GM18870 (cell line): Measurements from ENCODE around the gene STK39.

ENCODE experiments used
- ATAC-seq: cut with Tn5 transposase; IDR thresholded peaks from one replicate; pipeline ENCODE4 v1.9.1; 2021; ENCODE audit warnings: moderate library complexity; ENCODE audit not compliant: unreplicated experiment

The STK39 gene

DNA sequence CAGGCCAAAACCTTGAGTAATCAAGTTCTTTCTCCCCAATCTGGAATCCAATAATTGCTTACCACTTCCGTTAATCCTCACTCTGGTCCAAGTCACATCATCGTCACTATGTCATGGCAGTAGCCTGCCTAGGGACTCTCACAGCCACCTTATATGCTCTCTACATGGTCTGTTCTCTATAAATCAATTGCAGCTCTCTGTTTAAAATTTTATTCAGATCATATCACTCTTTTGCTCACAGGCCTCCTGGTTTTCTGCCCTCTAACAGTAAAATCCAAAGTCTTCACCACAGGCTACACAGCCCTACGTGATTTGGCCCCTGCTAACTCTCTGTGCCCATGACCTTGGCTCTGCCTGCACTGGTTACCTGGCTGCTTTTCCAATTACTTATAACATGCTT, 188.7 kb downstream of the STK39 start:
- no peak for ATAC-seq

DNA sequence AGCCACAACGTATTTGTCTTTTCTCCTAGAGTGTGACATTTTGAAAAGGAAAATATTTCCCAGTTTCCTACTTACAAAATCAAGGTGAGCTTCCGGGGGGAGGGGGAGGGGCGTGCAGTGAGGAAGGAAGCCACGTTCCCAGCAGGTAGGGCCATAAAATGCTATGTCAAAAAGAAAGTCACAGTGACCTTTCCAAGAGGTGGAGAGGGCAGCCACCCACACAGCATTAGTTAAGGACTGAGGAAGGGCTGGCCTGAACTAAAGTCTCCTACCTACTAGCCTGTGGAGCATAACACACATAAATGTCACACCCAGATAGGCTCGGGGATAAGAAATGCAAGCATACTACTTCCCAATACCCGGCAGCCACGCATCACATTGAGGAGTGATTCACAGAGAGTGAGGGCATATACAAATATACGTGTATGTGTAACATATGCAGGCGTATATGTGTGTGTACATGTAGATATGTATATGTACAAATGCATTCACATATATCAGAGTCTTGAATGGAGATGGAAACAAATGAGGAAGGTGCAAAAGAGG, 191.1 kb downstream of the STK39 start:
- ATAC-seq: no peak

DNA sequence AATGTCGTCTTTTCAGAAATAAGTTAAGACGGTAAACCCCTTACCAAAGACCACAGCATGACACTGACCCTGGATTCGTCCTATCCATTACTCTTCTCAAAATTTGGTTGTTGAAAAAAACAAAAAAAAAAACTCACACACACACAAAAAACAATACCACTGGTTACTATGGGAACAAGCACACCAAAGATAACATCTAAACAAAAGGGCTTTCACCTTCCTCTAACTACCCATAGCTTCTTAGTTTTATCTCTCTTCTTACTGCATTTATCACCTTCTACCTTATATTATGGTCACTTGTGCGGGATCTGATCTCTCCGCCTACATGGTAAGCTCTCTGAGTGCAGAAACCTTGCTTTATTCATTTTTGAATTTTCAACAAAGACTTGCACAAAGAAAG, 192.7 kb downstream of the STK39 start:
- no peak for ATAC-seq

DNA sequence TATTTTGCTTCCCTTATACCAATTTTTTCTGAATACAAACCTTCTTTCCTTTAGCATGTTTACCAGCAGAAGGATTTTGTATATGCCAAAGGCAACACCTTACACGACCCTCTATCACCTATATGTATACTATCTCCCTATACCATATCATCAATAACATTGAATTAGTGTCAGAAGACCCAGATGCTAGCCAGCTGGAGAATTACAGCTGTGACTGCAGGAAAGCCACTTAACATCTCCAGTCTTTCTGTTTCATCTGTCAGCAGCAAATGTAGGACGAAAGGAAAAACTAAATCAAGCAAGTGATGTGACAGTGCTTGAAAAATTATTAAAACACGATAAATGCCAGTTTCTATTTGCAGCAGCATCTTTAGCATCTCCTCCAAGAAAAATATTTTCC, 193.7 kb downstream of the STK39 start:
- ATAC-seq: no peak

DNA sequence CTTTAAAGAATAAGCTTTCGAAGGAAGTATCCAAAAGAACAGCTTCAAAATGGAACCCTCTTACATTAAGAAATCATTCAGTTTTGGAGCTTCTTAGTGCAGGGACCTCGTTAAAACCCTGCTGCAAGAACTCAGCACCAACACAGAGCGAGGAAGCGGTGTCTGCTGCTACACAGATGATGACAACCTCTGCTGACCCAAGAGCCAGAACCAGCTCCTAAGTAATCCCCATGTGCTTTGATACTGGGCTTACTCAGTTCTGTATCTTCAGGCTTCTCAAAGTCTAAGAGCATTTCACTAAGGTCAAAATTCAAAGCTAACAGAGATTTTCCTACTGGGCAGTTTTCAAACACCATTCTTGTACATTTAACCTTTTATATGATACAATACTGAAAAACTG, 194.6 kb downstream of the STK39 start:
- ATAC-seq: no peak

DNA sequence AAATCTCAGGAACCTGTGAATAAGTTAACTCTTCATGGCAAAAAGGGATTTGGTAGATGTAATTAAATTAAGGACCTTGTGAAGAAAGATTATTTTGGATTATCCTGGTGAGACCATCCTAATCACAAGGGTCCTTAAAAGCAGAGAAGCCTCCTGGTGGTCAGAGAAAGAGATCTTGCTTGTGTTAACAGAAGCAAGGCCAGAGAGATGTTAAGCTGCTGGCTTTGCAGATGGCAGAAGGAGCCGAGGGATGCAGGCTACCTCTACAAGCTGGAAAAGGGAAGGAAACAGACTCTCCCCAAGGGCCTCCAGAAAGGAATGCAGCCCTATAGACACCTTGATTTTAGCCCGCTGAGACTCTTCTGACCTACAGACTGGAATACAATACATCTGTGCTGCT, 197.0 kb downstream of the STK39 start:
- no peak for ATAC-seq

DNA sequence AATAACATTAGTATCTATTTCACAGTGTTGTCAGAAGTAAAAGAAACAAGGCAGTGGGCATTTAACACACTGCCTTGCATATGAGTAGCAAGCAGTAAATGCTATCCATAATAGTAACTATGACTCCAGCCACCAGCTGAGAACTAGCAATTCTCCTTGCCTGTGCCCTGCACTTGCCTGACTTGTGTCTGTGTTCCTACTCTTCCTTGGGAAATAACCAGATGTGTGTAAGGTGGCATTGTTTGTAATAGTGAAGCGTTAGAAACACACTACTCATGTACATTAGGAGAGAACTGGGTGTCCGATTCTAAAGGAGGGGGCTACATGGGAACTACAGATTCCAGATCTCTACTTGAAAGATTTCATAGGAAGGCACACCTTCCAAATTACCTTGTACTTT, 197.8 kb downstream of the STK39 start:
- ATAC-seq: no peak

DNA sequence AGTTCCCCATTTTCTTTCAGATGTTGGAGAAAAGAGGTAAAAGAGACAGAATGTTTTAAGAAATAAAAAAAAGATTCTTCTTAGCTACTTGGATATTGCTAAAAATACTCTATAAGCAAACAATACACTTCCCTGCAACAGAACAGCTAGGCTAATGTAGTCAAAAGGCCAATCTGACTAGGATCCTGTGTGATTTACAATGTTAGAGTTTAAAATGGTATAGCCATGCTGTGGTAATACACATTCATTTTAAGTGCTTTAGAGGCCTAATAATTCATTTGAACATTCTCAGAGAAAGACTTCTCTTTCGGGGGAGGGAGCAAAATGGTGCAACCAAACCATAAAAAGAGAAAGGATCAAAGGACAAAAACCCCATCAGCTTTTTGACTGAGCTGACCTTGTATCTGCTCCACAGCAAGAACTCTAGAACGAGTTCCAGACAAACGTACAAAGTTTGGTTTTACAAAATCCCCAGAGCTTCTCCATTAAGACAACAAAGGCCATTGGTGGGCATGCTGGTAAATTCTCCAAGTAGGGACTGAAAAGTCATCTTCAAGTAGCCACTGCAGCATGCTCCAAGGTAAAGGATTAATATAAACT, 200.2 kb downstream of the STK39 start:
- ATAC-seq: no peak

DNA sequence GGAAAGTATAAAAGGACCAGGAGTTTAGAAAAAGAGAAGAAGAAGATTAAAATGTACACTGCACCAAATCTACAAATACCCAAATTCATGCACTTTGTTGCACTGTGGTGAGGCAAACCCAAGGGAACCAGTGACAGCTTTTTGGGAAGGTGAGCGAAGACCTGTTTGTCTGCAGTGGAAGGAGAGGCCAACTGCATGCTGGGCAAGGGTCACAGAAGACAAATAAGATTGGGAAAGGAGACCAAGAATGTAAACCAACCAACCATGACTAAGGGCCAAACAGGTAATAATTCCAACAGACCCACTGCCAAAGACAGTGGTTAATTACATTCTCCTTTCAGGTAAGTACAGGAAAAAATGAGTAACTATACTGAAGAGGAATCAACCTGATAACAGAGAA, 202.8 kb downstream of the STK39 start:
- ATAC-seq: no peak

DNA sequence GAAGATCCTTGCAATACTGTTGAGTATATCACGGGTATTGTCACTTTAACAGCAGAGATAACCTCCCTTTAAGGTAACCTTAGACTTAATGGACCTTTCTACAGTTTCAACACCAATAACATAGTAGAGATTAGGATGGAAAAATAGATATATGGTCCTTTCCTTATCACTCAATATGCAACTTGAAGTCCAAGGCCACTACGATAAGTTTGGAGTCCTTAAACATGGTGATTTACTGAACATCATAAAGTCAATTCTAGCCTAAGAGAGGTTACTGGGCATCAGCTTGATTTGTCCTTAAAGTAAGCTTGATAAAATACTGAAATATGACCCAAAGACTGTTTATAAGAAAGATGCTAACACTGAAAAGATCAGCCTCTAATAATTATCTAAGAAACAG, 203.2 kb downstream of the STK39 start:
- no peak for ATAC-seq

DNA sequence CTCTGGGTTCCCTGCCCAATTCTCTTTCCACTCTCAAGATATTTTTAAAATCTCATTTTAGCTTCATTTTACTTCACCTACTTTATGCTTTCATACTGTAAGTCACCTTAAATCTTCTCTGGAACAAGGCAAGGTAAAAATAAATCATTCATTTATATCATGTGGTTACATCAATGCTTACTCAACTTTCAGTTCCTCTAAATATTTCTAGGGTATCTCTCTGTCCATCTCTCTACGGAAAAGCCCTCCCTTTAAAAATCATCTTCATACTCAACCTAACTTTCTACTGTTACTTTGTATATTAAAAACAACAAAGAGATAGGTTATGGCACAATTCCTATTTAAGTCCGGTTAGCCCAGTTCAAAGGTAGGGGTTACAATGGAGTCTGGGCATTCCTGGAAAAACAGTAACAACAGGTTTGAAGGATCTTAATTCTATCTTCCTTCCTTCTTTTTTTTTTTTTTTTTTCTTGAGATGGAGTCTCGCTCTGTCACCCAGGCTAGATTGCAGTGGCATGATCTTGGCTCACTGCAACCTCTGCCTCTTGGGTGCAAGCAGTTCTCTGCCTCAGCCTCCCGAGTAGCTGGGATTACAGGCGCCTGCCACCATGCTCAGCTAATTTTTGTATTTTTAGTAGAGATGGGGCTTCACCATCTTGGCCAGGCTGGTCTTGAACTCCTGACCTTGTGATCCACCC, 205.1 kb downstream of the STK39 start:
- peak; percentile 98 for ATAC-seq

DNA sequence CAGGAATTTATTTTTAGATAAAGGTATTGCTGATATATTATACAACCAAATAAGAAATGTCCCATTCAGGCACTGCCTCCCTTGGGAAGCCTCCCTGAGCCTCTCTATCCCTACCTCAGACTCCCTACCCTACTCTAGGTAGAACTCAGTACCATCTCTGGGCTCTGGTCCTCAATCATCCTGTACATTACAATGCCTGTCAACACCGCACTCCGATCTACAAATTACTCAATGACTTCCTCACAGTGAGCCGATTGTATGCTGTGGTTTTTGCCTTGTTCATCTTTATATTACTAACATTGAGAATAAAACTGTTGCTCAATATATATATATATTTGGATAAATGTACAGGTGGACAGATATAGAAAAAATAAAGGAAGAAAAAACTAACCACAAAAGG, 207.5 kb downstream of the STK39 start:
- no peak for ATAC-seq

DNA sequence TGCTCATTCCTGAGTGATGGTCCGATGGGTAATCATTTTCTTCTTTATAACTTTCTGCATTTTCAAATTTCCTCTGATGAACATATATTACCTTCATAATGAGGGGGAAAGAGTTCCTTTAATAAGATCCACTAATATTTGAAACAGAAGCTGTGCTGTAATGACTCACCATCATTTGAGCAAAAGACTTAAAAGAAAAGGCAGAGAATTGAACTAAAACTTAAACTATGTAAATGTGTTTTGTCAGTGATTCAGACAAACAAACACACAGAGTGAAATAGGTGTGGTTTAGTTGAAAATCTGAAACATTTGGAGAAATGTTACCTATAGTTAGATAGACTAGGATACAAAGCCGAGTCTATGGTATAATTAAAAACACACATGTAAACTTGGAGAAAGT, 209.6 kb downstream of the STK39 start:
- ATAC-seq: no peak

DNA sequence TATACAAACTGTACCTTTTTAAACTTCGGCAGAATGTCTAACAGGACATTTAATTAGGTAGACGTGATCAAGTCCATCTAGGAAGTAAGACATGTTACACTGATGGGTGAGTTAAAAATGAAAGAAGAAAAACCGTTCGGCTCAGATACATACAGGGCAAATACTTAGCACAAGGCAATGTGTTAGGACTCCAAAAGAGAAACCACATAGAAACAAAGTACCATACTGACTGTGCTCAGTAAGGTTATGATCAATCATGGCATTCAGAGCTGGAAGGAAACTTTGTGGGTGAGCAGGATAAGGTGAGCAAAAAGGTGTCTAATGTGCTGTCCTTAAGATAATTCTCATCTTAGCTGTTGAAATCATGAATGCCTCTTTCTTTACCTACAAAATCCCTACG, 211.9 kb downstream of the STK39 start:
- ATAC-seq: peak; percentile 70

DNA sequence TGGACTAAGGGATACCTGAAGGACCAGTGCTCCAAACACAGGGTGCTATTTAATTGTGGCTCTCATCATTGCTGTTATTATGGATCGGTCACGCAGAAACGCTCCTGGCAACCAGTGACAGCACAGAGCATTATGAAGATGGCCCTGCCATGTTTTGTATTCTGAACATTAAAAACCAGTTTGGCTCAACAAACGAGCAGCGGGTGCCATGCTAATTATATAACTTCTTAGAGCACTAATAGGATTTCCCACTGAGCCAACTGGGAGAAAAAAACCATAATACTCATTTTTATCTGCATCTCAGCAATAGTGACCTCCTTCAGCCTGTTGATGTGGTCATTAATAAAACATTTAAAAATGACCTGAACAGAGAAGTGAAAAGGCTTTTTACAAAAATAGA, 212.8 kb downstream of the STK39 start:
- no peak for ATAC-seq

DNA sequence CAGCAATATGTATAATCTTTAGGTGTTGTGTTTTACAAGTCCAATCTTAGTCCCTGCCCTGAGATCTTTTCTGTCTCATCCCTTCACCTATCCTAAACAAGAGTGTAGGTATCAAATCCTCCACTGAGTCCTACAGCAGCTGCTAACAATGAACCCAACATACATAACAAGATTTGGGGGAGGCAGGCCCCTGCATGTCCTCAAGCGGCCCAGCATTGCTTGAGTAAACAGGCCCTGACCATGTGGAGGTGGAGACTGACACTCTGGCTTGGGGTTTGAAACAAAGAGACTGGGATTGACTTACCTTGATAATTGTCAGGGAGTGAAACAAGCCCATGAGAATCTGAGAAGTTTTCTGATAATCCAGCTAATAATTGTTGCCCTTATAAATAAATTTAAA, 213.4 kb downstream of the STK39 start:
- ATAC-seq: no peak

DNA sequence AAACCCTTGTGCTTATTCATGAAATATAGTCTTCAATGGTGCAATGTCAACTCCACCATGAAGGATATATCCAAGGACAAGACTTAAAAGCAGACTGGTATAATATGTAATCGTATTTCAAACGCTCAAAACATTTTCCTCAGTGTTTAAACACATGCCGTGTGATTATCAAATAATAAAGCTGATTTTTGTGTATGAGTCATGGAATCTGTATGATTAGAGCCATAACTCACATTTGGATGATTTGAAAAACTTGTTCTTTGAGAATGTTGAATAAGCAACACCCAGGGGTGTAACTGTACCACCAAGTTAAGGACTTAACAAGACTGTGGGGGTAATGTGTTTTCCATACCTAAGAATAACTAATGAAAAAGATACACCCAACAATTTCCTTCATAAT, 215.3 kb downstream of the STK39 start:
- ATAC-seq: no peak

DNA sequence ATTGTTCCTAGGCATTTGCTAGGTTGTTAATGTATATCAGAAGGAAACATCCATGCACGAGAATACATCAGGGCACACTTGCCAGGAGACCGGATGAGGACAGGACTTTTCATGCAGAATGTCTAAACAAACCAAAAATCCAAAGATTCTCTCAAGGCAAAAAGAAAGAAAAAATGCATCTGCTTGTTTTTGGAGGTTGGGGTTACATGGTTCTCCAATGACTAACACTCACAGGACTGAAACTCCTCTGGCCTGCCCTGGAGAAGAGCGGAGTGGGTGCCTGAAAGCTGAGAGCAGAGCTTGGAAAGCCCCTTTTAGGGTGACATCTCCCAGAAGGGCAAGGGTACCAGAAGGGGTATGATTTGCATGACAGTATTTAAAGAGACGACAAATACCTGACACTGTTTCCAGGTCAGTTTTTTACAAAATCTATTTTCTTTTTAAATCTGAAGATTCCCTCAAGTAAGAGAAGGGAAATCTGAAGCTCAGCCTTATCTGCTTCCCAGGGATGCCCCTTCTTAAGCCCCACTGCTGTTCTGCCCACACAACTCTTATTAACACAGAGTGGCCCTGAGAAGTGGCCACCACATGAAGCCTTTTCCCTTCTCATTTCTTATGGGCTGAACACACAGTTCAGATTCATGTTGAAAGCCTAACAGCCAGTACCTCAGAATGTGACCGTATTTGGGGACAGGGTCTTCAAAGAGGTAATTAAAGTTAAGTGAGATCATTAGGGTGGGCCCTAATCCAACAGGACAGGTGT, 216.4 kb downstream of the STK39 start:
- ATAC-seq: peak; percentile 91

DNA sequence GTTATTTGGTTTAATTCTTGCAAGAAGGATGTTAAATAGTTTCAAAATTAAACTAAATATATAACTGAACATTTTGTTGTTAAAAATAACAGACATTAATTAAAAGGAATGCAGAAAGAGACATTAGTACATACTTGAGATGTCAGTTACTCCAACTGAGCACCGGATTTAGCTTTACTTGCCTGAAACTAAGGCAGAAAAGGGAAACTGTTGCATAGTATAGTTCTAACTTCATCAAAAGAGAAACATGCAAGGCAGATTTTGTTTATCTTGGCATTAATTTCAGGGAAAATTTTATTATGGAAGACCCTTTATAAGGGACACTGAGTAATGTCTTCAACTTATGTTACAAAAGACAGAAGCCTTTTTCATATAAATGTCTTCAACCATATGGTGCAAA, 218.3 kb downstream of the STK39 start:
- ATAC-seq: no peak

DNA sequence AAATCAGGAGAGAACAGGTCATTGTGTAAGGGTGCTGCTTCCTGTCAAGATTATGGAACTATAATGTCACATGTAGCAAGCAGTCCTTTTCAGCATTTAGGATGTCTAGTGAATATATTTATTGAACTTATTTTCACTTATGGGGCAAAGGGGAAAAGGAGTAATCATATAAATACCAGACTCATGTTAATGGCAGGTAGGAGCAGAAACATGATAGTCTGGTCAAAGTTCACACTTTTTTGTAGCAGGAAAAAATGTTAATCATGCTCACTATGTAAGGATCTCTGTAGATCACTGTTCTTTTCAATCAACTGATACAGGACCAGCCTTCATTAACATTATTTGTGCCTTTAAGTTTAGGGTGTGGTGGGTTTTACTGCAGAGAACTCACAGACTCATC, 219.0 kb downstream of the STK39 start:
- ATAC-seq: no peak

DNA sequence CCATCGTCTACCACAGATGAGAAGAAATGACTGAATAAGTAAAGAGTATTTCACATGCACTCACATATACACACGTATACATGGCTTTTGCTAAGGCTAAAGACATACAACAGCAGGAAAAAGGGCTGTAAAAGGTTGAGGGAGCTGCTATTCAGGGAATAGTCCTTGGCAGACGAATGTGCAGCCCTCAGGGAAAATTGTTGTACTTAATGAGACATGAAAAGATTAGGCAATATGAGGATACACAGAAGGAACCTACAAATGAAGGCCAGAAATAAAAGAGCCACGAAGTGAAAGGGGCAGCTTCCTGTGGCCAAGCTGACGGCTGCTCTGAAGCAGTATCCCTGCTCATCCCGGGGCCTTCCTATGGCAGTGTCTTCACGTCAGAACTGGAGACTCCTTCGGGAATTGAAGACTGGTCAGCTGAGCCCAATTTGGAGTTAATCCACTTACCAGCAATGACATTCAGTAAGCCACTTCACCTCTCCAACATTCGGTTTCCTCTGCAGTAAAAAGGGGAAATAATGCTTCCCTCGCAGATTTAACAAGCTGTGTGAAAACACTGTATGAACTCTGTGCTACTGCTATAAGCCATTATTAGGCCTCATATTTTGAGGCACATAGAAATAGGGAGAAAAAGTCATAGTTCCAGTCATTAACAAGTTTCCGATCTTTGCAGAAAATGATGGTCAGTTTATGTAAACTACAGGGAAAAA, 221.8 kb downstream of the STK39 start:
- ATAC-seq: no peak
